Thyroid gland (tissue), 4 donors: ENCODE measurements around the gene CCR6.

Experiments used
- POLR2A ChIP-seq, 2 donors: fragments of 450-650 bp; IDR thresholded peaks; one replicate each; pipeline ENCODE4 v1.6.1; 2017; ENCODE audit warnings: antibody characterized with exemption in 2 of 2, mild to moderate bottlenecking in 2 of 2, moderate library complexity in 1 of 2
- TF ChIP-seq, protein P1 (sequence below), 6 experiments: fragments of 200-600 bp in 3 of 6; fragments of 450-650 bp in 3 of 6; sonication (generic) in 3 of 6; IDR thresholded peaks; one replicate each; pipeline ENCODE4 v1.5.1; 2016 to 2019; ENCODE audit warnings: antibody characterized with exemption in 6 of 6, mild to moderate bottlenecking in 2 of 6, inconsistent platforms in 1 of 6, moderate library complexity in 1 of 6

DNA sequence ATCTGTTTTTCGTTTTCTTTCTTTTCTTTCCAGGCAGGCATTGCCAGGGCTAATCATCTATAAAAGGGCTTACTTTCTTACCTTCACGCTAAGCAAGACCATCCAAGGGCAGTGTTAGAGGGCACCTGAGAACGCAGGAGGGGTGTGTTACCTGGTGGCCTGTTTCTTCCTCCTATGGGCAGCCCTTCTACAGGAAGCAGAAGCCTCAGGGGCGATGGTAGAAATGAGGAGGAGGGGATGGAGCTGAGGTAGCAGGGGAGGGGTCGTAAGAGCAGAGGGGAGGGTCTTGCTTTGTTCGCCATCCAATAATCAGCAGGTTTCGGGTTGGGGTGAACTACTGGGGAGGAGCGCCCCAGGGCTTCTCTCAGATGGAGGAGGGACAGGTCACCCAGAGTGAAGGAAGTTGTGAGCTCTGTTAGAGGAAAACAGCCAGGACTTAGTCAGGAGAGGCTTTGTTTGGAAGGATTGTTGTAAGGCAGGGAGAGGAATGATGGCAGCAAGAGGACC is 1.5 kb upstream of the CCR6 start:
- TF ChIP-seq, protein P1, sequence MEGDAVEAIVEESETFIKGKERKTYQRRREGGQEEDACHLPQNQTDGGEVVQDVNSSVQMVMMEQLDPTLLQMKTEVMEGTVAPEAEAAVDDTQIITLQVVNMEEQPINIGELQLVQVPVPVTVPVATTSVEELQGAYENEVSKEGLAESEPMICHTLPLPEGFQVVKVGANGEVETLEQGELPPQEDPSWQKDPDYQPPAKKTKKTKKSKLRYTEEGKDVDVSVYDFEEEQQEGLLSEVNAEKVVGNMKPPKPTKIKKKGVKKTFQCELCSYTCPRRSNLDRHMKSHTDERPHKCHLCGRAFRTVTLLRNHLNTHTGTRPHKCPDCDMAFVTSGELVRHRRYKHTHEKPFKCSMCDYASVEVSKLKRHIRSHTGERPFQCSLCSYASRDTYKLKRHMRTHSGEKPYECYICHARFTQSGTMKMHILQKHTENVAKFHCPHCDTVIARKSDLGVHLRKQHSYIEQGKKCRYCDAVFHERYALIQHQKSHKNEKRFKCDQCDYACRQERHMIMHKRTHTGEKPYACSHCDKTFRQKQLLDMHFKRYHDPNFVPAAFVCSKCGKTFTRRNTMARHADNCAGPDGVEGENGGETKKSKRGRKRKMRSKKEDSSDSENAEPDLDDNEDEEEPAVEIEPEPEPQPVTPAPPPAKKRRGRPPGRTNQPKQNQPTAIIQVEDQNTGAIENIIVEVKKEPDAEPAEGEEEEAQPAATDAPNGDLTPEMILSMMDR (IDR thresholded peaks at IDR 0.05), result no peak
- no peak for TF ChIP-seq POLR2A (IDR thresholded peaks at IDR 0.05)
